Measurements from ENCODE around the gene NMD3.

NMD3 gene

GRCh38 chr3:161208931-161209330 is 12.2 kb upstream of the NMD3 start:
- Histone ChIP-seq H3K9me3 (ENCODE audit: severe bottlenecking) (no peaks in the 10 kb centered on the region), H3K36me3 (ENCODE audit: low read depth) (no peaks in the 10 kb centered on the region), H3K4me1 (ENCODE audit: insufficient read depth, poor library complexity, severe bottlenecking) (no peaks in the 10 kb centered on the region), H3K4me3 (ENCODE audit: severe bottlenecking) (no peak overlapping the region), H3K27ac (ENCODE audit: poor library complexity, severe bottlenecking) (no peak overlapping the region), H3K27me3 (ENCODE audit: insufficient read depth, poor library complexity, severe bottlenecking) (no peaks in the 10 kb centered on the region)
- ATAC-seq (ENCODE audit: low read depth) = no peak
- DNase-seq (ENCODE audit: low spot score) = no peak
- no peak for TF ChIP-seq CTCF (IDR thresholded peaks at IDR 0.05; ENCODE audit: poor library complexity, severe bottlenecking)

GRCh38 chr3:161212171-161212771 is 8.8 kb upstream of the NMD3 start:
- ATAC-seq (ENCODE audit: low read depth) (no peak), DNase-seq (ENCODE audit: low spot score) (no peak)
- TF ChIP-seq CTCF (IDR thresholded peaks at IDR 0.05; ENCODE audit: poor library complexity, severe bottlenecking) = no peak
- no peak overlapping the region for H3K27ac ChIP-seq (ENCODE audit: poor library complexity, severe bottlenecking)
- no peaks in the 10 kb centered on the region for H3K9me3 ChIP-seq (ENCODE audit: severe bottlenecking)
- H3K4me3 ChIP-seq (ENCODE audit: severe bottlenecking) = no peak overlapping the region
- no peaks in the 10 kb centered on the region for H3K4me1 ChIP-seq (ENCODE audit: insufficient read depth, poor library complexity, severe bottlenecking)
- H3K36me3 ChIP-seq (ENCODE audit: low read depth) = no peaks in the 10 kb centered on the region
- no peaks in the 10 kb centered on the region for H3K27me3 ChIP-seq (ENCODE audit: insufficient read depth, poor library complexity, severe bottlenecking)

- H3K27me3 ChIP-seq (ENCODE audit: insufficient read depth, poor library complexity, severe bottlenecking) = no peaks in the 10 kb centered on the region
- ATAC-seq (ENCODE audit: low read depth) (no peak), DNase-seq (ENCODE audit: low spot score) (no peak)
- H3K4me3 ChIP-seq (ENCODE audit: severe bottlenecking) = no peak overlapping the region
- no peaks in the 10 kb centered on the region for H3K9me3 ChIP-seq (ENCODE audit: severe bottlenecking)
- no peak for TF ChIP-seq CTCF (IDR thresholded peaks at IDR 0.05; ENCODE audit: poor library complexity, severe bottlenecking)
- no peaks in the 10 kb centered on the region for H3K4me1 ChIP-seq (ENCODE audit: insufficient read depth, poor library complexity, severe bottlenecking)
- no peaks in the 10 kb centered on the region for H3K36me3 ChIP-seq (ENCODE audit: low read depth)
- H3K27ac ChIP-seq (ENCODE audit: poor library complexity, severe bottlenecking) = no peak overlapping the region
Observed at GRCh38 chr3:161212906-161213305, 8.2 kb upstream of the NMD3 start.

- Histone ChIP-seq H3K27me3 (ENCODE audit: insufficient read depth, poor library complexity, severe bottlenecking) (no peaks in the 10 kb centered on the region), H3K36me3 (ENCODE audit: low read depth) (no peaks in the 10 kb centered on the region), H3K4me1 (ENCODE audit: insufficient read depth, poor library complexity, severe bottlenecking) (no peaks in the 10 kb centered on the region), H3K9me3 (ENCODE audit: severe bottlenecking) (no peaks in the 10 kb centered on the region), H3K4me3 (ENCODE audit: severe bottlenecking) (no peak overlapping the region), H3K27ac (ENCODE audit: poor library complexity, severe bottlenecking) (no peak overlapping the region)
- ATAC-seq (ENCODE audit: low read depth) (no peak), DNase-seq (ENCODE audit: low spot score) (no peak)
- TF ChIP-seq CTCF (IDR thresholded peaks at IDR 0.05; ENCODE audit: poor library complexity, severe bottlenecking) = no peak
Observed at GRCh38 chr3:161213644-161214043, 7.5 kb upstream of the NMD3 start.

- ATAC-seq (ENCODE audit: low read depth) = no peak
- no peaks in the 10 kb centered on the region for H3K27me3 ChIP-seq (ENCODE audit: insufficient read depth, poor library complexity, severe bottlenecking)
- H3K9me3 ChIP-seq (ENCODE audit: severe bottlenecking) = no peaks in the 10 kb centered on the region
- H3K36me3 ChIP-seq (ENCODE audit: low read depth) = no peaks in the 10 kb centered on the region
- no peak overlapping the region for H3K4me3 ChIP-seq (ENCODE audit: severe bottlenecking)
- DNase-seq (ENCODE audit: low spot score) = no peak
- no peak for TF ChIP-seq CTCF (IDR thresholded peaks at IDR 0.05; ENCODE audit: poor library complexity, severe bottlenecking)
- no peaks in the 10 kb centered on the region for H3K4me1 ChIP-seq (ENCODE audit: insufficient read depth, poor library complexity, severe bottlenecking)
- H3K27ac ChIP-seq (ENCODE audit: poor library complexity, severe bottlenecking) = no peak overlapping the region
Observed at GRCh38 chr3:161215185-161215584, 5.9 kb upstream of the NMD3 start.
